CD4-positive, alpha-beta T cell treated with Interleukin-1 beta for 1 hour (primary cell): ENCODE data around the gene PRKCQ.

ENCODE experiments used
- DNase-seq, 2 donors: peaks; one replicate each; pipeline ENCODE4 v3.0.0-alpha.2; 2020 to 2022

Gene PRKCQ

GRCh38 chr10:6379015-6379776 lies 200.9 kb downstream of the PRKCQ start:
- DNase-seq: no peak
